ENCODE data around the gene MT1M. TPM values are rescaled to one million over a fixed set of nuclear protein-coding genes. Genes with fewer than 3 reads are reported as not detected.
"Not testable (repeated sequence)": the region's sequence is repeated elsewhere in the genome, so short reads cannot be mapped to it uniquely, and the experiment has no call there.

MT1M gene
- total and polyA plus RNA-seq, 8 donors, result 8.3 to 34.6 (median 14.6) TPM

DNA sequence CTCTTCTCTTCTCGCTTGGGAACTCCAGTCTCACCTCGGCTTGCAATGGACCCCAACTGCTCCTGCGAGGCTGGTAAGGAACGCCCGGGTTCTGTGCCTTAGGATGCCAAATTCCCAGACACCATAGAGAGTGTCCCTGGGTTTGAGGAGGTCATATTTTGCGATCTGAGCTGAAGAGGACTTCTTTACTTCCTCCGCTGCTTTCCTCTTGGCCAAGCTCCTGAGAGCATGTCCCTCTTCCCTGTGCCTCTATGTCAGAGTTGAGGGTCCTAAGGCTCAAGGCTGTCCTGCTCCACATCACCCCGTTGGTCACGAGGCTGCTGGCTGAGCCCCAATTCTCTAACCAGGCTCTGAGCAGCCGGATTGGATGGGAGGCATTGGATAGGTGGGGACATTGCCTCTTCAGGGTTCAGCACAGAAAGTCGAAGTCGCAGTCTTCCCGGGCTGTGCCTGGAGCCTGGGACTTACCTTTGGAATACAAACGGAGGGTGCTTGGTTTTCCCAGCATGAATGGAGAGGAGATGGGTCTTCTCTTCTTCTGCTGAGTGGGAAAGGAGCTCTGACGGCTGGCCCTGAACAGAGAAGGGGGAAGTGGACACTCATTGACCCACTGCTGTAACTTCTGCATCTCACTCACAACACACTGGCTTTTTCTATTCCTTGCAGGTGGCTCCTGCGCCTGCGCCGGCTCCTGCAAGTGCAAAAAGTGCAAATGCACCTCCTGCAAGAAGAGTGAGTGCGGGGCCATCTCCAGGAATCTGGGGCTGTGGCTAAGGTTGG lies 37.6 kb downstream of the MT1M start:
- TF ChIP-seq, protein P1, sequence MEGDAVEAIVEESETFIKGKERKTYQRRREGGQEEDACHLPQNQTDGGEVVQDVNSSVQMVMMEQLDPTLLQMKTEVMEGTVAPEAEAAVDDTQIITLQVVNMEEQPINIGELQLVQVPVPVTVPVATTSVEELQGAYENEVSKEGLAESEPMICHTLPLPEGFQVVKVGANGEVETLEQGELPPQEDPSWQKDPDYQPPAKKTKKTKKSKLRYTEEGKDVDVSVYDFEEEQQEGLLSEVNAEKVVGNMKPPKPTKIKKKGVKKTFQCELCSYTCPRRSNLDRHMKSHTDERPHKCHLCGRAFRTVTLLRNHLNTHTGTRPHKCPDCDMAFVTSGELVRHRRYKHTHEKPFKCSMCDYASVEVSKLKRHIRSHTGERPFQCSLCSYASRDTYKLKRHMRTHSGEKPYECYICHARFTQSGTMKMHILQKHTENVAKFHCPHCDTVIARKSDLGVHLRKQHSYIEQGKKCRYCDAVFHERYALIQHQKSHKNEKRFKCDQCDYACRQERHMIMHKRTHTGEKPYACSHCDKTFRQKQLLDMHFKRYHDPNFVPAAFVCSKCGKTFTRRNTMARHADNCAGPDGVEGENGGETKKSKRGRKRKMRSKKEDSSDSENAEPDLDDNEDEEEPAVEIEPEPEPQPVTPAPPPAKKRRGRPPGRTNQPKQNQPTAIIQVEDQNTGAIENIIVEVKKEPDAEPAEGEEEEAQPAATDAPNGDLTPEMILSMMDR (IDR thresholded peaks at IDR 0.05), result no peak
- 22 to 40% methylated on average over 19 of the region's 19 CpGs for WGBS, 2 donors
- H3K27ac ChIP-seq, result peak overlapping the region in 2 of 4 donors; percentile 22 to 77
- no peak for FAIRE-seq
- peak in 2 of 6 donors; percentile 41 to 46 for DNase-seq
- peaks cover 0 to 4% (median 2%) of the 10 kb centered on the region in 3 donors for H3K4me1 ChIP-seq
- peak in 1 of 4 donors; percentile 2 for ATAC-seq
- H3K27me3 ChIP-seq, result no peaks in the 10 kb centered on the region
- H3K4me3 ChIP-seq, result peak overlapping the region in 3 of 4 donors; percentile 8 to 37 (median 25)
- H3K9me3 ChIP-seq, result no peaks in the 10 kb centered on the region
- intact Hi-C loops (cut with DNase I), result no loop called here
- no peaks in the 10 kb centered on the region for H3K36me3 ChIP-seq

DNA sequence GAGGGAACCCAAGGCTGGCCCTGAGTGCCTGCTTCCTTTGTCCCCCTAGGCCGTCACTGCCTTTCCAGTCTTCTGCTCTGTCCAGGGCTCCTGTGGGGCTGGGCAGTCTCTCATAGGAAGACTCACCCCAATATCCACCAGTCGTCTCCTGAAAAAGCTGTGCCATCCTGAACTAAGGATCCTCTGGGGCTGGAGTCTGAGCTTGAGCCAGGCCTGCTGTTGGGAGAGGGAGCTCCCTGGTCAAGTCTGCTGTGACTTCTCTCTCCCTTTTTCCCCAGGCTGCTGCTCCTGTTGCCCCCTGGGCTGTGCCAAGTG lies 38.1 kb downstream of the MT1M start:
- no peak overlapping the region for H3K27ac ChIP-seq
- H3K4me1 ChIP-seq, result peaks cover 0 to 4% (median 2%) of the 10 kb centered on the region in 3 donors
- H3K4me3 ChIP-seq, result peak overlapping the region in 2 of 4 donors; percentile 8 to 37
- FAIRE-seq, result no peak
- DNase-seq, result no peak
- H3K9me3 ChIP-seq, result no peaks in the 10 kb centered on the region
- no peaks in the 10 kb centered on the region for H3K36me3 ChIP-seq
- no peak for ATAC-seq
- WGBS, 2 donors, result 41 to 75% methylated on average over 2 of the region's 2 CpGs
- intact Hi-C loops (cut with DNase I), result no loop called here
- TF ChIP-seq, protein P1 (IDR thresholded peaks at IDR 0.05), result no peak
- no peaks in the 10 kb centered on the region for H3K27me3 ChIP-seq

DNA sequence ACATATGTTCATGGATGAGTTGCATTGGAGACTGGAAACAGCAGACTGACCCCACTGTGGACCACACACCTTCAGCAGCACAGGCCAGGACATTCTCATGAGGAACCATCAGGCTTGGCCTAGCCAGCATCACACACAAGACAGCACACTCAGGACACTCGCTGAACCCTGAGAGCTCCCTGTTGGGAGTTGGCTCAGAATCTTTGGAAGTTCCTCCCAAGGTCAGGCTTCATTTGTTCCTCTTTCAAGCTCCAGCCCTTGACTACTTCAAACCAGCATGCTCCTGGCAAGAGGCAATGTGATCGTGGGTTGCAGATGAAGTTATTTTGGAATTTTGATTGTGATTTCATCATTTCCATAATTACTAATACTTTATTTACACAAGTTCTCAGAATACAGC lies 39.2 kb downstream of the MT1M start:
- H3K4me3 ChIP-seq; H3K9me3 ChIP-seq; ATAC-seq; FAIRE-seq; H3K27ac ChIP-seq; intact Hi-C loops (cut with DNase I); H3K36me3 ChIP-seq; DNase-seq; H3K4me1 ChIP-seq; H3K27me3 ChIP-seq: not testable (repeated sequence)
- 33 to 47% methylated on average over 2 of the region's 2 CpGs for WGBS, 2 donors

DNA sequence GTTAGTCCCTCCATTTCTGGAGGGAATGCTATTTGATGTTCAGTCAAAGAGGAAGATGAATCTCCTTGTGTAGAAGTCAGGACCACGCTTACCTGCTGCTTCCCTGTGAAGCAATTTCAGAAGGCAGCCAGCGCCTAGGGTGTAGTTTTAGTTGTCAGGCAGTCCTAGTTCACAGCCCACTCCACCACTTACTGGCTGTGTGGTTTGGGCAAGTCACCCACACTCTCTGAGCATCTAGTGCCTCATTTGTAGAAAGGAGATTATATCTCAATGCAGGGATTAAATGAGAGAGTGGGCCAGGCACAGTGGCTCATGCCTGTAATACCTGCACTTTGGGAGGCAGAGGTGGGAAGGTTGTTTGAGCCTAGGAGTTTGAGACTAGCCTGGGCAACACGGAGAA lies 39.7 kb downstream of the MT1M start:
- intact Hi-C loops (cut with DNase I); H3K9me3 ChIP-seq; H3K27ac ChIP-seq; H3K4me1 ChIP-seq; H3K36me3 ChIP-seq; ATAC-seq; FAIRE-seq; DNase-seq; H3K27me3 ChIP-seq; H3K4me3 ChIP-seq: not testable (repeated sequence)
- WGBS, 2 donors, result 71 to 85% methylated on average over 3 of the region's 3 CpGs

DNA sequence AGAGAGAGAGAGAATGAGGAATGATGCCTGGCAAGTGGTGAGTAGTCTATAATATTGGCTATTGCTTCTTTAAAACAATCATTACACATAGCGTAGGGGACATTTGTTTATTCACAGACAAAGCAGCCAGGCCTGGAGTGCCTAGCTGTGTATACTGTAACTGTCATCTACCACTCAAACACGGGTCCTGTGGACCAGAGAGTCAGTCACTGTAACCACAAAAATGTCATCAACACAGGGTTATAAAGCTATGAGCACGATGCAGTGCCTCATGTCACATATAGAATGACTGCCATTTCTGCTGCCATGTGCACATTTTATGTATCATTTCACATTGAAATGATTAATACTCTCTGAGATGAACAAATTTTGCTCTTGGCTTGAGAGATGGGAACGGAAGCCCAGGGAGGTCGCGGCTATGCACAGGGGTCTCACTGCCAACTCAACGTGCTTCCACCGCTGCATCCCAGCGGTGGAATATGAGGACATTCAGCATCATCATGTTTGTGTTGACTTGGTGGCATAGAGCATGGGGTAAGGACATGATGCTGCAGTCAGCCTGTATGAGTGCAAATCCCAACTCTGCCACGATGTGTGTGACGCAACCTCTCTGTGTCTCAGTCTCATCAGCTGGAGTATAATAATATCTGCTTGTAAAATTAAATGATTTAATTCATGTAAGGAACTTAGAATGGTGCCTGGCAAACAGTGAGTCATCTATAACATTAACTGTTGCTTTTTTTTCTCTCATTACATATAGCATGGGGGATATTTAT lies 40.5 kb downstream of the MT1M start:
- no peak overlapping the region for H3K27ac ChIP-seq
- H3K27me3 ChIP-seq, result no peaks in the 10 kb centered on the region
- DNase-seq (no peak), ATAC-seq (no peak), FAIRE-seq (no peak)
- intact Hi-C loops (cut with DNase I), result no loop called here
- WGBS, 2 donors, result 87 to 88% methylated on average over 11 of the region's 11 CpGs
- no peaks in the 10 kb centered on the region for H3K36me3 ChIP-seq
- peaks cover 1 to 4% (median 3%) of the 10 kb centered on the region in 3 donors for H3K4me1 ChIP-seq
- TF ChIP-seq, protein P1 (IDR thresholded peaks at IDR 0.05), result no peak
- no peaks in the 10 kb centered on the region for H3K9me3 ChIP-seq
- no peak overlapping the region for H3K4me3 ChIP-seq
